ENCODE data around the gene FGF11. TPM values are rescaled to one million over a fixed set of nuclear protein-coding genes. Genes with fewer than 3 reads are reported as not detected.
A peak's percentile ranks its signal among the peaks of the same experiment; 100 is the strongest.

Gene FGF11
- total RNA-seq, 1 donor from 2014 or later: 5.0 TPM

GRCh38 chr17:7410634-7411426, 28.5 kb upstream of the FGF11 start:
- Mint-ChIP-seq H3K9me3 (ENCODE audit: low read depth) (no peaks in the 10 kb centered on the region), H3K36me3 (ENCODE audit: low read depth) (peaks cover 28% of the 10 kb centered on the region), H3K27me3 (ENCODE audit: low read depth) (no peaks in the 10 kb centered on the region), H3K27ac (ENCODE audit: unreplicated experiment) (peak overlapping the region; percentile 6), H3K4me1 (ENCODE audit: low read depth) (peaks cover 13% of the 10 kb centered on the region), H3K4me3 (ENCODE audit: unreplicated experiment) (no peak overlapping the region)
- DNase-seq (ENCODE audit: low spot score): no peak
- no peak for TF ChIP-seq CTCF (IDR thresholded peaks at IDR 0.05)

- no peak overlapping the region for H3K4me3 Mint-ChIP-seq (ENCODE audit: unreplicated experiment)
- peaks cover 7% of the 10 kb centered on the region for H3K4me1 Mint-ChIP-seq (ENCODE audit: low read depth)
- no peak for DNase-seq (ENCODE audit: low spot score)
- no peaks in the 10 kb centered on the region for H3K9me3 Mint-ChIP-seq (ENCODE audit: low read depth)
- H3K27me3 Mint-ChIP-seq (ENCODE audit: low read depth): no peaks in the 10 kb centered on the region
- H3K27ac Mint-ChIP-seq (ENCODE audit: unreplicated experiment): no peak overlapping the region
- no peak for TF ChIP-seq CTCF (IDR thresholded peaks at IDR 0.05)
- peaks cover 32% of the 10 kb centered on the region for H3K36me3 Mint-ChIP-seq (ENCODE audit: low read depth)
These were observed 27.9 kb upstream of the FGF11 start for GRCh38 chr17:7411427-7411750.

DNA sequence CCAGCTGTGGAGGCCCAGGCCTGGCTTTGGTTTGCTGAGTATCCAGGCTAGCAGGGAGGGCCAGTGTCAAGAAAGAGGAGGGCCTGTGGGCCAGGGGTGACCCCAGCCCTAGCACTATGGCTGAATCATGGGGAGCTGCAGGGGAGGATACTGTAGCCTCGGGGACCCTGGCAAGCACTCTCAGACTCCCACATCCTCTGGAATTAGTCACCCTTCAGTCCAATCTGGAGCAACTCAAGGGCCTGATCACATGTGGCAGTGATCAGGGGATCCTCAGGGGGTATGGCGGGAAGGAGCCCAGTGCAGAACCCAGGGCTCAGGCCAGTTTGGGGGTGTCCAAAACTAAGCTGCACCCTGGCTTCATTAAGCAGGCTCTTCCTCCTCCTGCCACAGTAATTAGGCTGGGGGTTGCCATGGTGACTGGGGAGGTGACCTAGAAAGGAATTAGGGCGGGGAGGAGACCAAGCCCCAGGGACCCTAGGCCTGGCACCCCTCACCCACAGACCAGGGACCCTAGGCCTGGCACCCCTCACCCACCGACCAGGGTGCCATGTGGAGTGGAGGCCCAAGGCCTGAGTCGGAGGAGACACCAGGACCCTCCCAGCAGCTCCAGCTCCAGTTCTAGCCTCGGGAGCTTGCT, 25.8 kb upstream of the FGF11 start:
- Mint-ChIP-seq H3K4me1 (ENCODE audit: low read depth) (no peaks in the 10 kb centered on the region), H3K27me3 (ENCODE audit: low read depth) (no peaks in the 10 kb centered on the region), H3K4me3 (ENCODE audit: unreplicated experiment) (no peak overlapping the region), H3K36me3 (ENCODE audit: low read depth) (peaks cover 35% of the 10 kb centered on the region), H3K9me3 (ENCODE audit: low read depth) (no peaks in the 10 kb centered on the region), H3K27ac (ENCODE audit: unreplicated experiment) (no peak overlapping the region)
- DNase-seq (ENCODE audit: low spot score): no peak
- no peak for TF ChIP-seq CTCF (IDR thresholded peaks at IDR 0.05)

DNA sequence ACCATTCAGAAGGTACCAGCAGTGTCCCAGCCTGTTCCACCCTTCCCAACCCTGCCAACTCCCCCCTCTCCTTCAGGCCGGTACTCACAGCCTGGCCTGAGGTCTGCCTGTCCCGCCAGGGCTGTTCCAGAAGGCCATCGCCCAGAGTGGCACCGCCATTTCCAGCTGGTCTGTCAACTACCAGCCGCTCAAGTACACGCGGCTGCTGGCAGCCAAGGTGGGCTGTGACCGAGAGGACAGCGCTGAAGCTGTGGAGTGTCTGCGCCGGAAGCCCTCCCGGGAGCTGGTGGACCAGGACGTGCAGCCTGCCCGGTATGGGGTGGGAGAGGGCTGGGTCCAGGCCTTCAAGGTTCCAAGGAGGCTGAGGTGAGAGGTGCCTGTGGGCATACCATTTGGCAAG, 24.5 kb upstream of the FGF11 start:
- Mint-ChIP-seq H3K9me3 (ENCODE audit: low read depth) (no peaks in the 10 kb centered on the region), H3K4me3 (ENCODE audit: unreplicated experiment) (no peak overlapping the region), H3K27me3 (ENCODE audit: low read depth) (no peaks in the 10 kb centered on the region), H3K27ac (ENCODE audit: unreplicated experiment) (no peak overlapping the region), H3K36me3 (ENCODE audit: low read depth) (peaks cover 26% of the 10 kb centered on the region), H3K4me1 (ENCODE audit: low read depth) (no peaks in the 10 kb centered on the region)
- no peak for DNase-seq (ENCODE audit: low spot score)
- no peak for TF ChIP-seq CTCF (IDR thresholded peaks at IDR 0.05)

DNA sequence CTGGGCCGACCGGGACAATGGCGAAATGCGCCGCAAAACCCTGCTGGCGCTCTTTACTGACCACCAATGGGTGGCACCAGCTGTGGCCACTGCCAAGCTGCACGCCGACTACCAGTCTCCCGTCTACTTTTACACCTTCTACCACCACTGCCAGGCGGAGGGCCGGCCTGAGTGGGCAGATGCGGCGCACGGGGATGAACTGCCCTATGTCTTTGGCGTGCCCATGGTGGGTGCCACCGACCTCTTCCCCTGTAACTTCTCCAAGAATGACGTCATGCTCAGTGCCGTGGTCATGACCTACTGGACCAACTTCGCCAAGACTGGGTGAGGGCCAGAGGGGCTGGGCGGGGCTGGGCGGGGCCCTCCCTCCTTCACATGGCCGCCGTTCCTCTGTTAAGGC, 23.5 kb upstream of the FGF11 start:
- Mint-ChIP-seq H3K27me3 (ENCODE audit: low read depth) (no peaks in the 10 kb centered on the region), H3K4me1 (ENCODE audit: low read depth) (no peaks in the 10 kb centered on the region), H3K36me3 (ENCODE audit: low read depth) (peaks cover 17% of the 10 kb centered on the region), H3K27ac (ENCODE audit: unreplicated experiment) (no peak overlapping the region), H3K4me3 (ENCODE audit: unreplicated experiment) (no peak overlapping the region), H3K9me3 (ENCODE audit: low read depth) (no peaks in the 10 kb centered on the region)
- TF ChIP-seq CTCF (IDR thresholded peaks at IDR 0.05): no peak
- no peak for DNase-seq (ENCODE audit: low spot score)

Data from chondrocyte (in vitro differentiated cells).